CD4-positive, alpha-beta T cell treated with Interferon gamma for 1 hour (primary cell): Measurements from ENCODE around the gene SCOC.
A peak's percentile ranks its signal among the peaks of the same experiment; 100 is the strongest.
"Not testable (repeated sequence)": the region's sequence is repeated elsewhere in the genome, so short reads cannot be mapped to it uniquely, and the experiment has no call there.

Source experiments
- DNase-seq: peaks from one replicate; pipeline ENCODE4 v3.0.0-alpha.2; 2020

Gene SCOC

GRCh38 chr4:140363051-140363450 is 10.4 kb upstream of the SCOC start:
- no peak for DNase-seq

GRCh38 chr4:140363558-140363957 is 9.9 kb upstream of the SCOC start:
- DNase-seq: no peak

GRCh38 chr4:140367738-140368137 is 5.7 kb upstream of the SCOC start:
- no peak for DNase-seq

GRCh38 chr4:140368686-140369085 is 4.8 kb upstream of the SCOC start:
- no peak for DNase-seq

GRCh38 chr4:140372751-140373327 is 607 bp upstream of the SCOC start:
- peak; percentile 24 for DNase-seq

GRCh38 chr4:140374130-140374477 is 658 bp downstream of the SCOC start:
- DNase-seq: no peak

GRCh38 chr4:140382732-140383131 is 9.3 kb downstream of the SCOC start:
- DNase-seq: no peak

GRCh38 chr4:140388015-140388414 is 14.6 kb downstream of the SCOC start:
- no peak for DNase-seq

- no peak for DNase-seq
Observed at GRCh38 chr4:140395668-140396067, 22.2 kb downstream of the SCOC start.

GRCh38 chr4:140400111-140400510 is 26.7 kb downstream of the SCOC start:
- DNase-seq: no peak

GRCh38 chr4:140406292-140406691 is 32.8 kb downstream of the SCOC start:
- no peak for DNase-seq

- DNase-seq: no peak
Observed at GRCh38 chr4:140408974-140409373, 35.5 kb downstream of the SCOC start.

GRCh38 chr4:140413130-140413969 is 39.9 kb downstream of the SCOC start:
- not testable (repeated sequence) for DNase-seq

- no peak for DNase-seq
Observed at GRCh38 chr4:140423106-140423505, 49.7 kb downstream of the SCOC start.

GRCh38 chr4:140426610-140427105 is 53.2 kb downstream of the SCOC start:
- no peak for DNase-seq

- DNase-seq: peak; percentile 37
Observed at GRCh38 chr4:140427106-140427918, 53.9 kb downstream of the SCOC start, which contains the start of gene CLGN. Gene CLGN (minus strand): TSS chr4:140427648. CDS start chr4:140413078, 14,570 bp downstream.

GRCh38 chr4:140427919-140428471 is 54.5 kb downstream of the SCOC start:
- no peak for DNase-seq
